Suprapubic skin (tissue), 4 donors: ENCODE measurements around the gene U2AF2. TPM values are rescaled to one million over a fixed set of nuclear protein-coding genes. Genes with fewer than 3 reads are reported as not detected.

ENCODE experiments used
- DNase-seq, 2 donors: peaks; one replicate each; pipeline ENCODE4 v3.0.0-alpha.2; 2019; ENCODE audit warnings: low spot score in 2 of 2
- H3K27ac ChIP-seq: fragments of 200-600 bp; sonication (generic); one replicate; pipeline ENCODE4 v1.5.1; 2019
- H3K27me3 ChIP-seq: fragments of 200-600 bp; sonication (generic); one replicate; pipeline ENCODE4 v1.5.1; 2019
- H3K36me3 ChIP-seq: fragments of 200-600 bp; sonication (generic); one replicate; pipeline ENCODE4 v1.5.1; 2019
- H3K4me1 ChIP-seq: fragments of 200-600 bp; sonication (generic); one replicate; pipeline ENCODE4 v1.5.1; 2019
- H3K4me3 ChIP-seq: fragments of 200-600 bp; sonication (generic); one replicate; pipeline ENCODE4 v1.5.1; 2019; ENCODE audit warnings: mild to moderate bottlenecking
- H3K9me3 ChIP-seq: fragments of 200-600 bp; sonication (generic); one replicate; pipeline ENCODE4 v1.5.1; 2019
- EP300 ChIP-seq: sonication (generic); formaldehyde crosslinking; IDR thresholded peaks from one replicate; pipeline ENCODE4 v1.6.1; 2017; ENCODE audit warnings: antibody characterized with exemption
- POLR2A ChIP-seq, 2 donors: fragments of 450-650 bp; IDR thresholded peaks; one replicate each; pipeline ENCODE4 v1.6.1; 2017; ENCODE audit warnings: antibody characterized with exemption in 2 of 2, mild to moderate bottlenecking in 2 of 2, moderate library complexity in 2 of 2
- POLR2AphosphoS5 ChIP-seq, 3 donors: sonication (generic); formaldehyde crosslinking; IDR thresholded peaks; one replicate each; pipeline ENCODE4 v1.6.1; 2017; ENCODE audit warnings: antibody characterized with exemption in 3 of 3
- WGBS: methylation state at CpG from one replicate; pipeline ENCODE4 v1.1.5; 2018; 5-methylcytosine and 5-hydroxymethylcytosine counted together
- total RNA-seq, 4 donors: library from RNA; depleted of rRNA; stranded (reverse); fragments of >200 nt; gene quantifications; one replicate each; pipeline ENCODE4 v1.1.0, GENCODE V29; 2016
- TF ChIP-seq, protein P1 (sequence below), 2 donors: fragments of 200-600 bp in 1 of 2; fragments of 450-650 bp in 1 of 2; sonication (generic) in 1 of 2; IDR thresholded peaks; one replicate each; pipeline ENCODE4 v1.5.1; 2016 to 2019; ENCODE audit warnings: antibody characterized with exemption in 2 of 2, mild to moderate bottlenecking in 1 of 2, moderate library complexity in 1 of 2

Gene U2AF2
- total RNA-seq = 100 to 1,000 TPM in 1 of 4 donors, 10 to 100 TPM in 3; 82.8 to 128 (median 88.5) TPM

DNA sequence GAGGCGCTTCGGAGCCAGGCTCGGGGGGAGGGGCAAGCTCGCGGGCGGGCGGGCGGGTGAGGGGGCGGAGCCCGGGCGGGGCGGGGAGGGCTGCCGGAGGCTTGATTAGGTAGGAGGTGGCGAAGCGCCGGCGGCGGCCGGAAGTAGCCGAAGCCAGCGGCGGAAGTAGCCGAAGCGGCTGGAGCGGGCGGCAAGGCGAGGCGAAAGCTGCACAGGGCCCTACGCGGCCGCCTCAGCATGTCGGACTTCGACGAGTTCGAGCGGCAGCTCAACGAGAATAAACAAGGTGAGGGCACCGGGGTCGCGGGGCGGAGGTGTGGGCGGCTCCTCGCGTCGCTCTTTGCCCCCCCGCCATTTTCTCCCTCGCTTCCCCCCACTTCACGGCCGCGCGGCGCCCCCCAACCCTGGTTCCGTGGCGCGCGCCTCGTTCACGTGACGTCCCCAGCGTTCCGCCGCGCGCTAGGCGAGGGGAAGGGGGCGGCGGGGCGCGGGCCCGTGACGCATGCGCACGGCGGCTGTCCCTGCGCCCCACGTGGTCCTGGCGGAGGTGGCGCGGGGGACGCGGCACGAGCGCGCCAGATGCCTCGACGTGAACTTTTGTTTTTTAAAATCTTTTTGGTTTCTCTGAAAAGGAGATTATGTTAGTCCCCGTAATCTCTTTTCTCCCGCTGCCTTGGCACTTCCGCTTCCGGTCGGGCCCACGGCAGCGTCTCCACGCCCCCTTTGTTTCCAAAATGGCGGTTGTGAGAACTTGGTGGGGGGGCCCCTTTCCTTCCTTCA, at the start of gene U2AF2:
Gene U2AF2, plus strand, starts transcription at position 168 of the 780 bp plus-strand sequence. Its CDS starts 70 bp downstream, at position 238.
- peak within 1 kb of the TSS; percentile 87 for H3K4me3 ChIP-seq
- WGBS = 1% methylated on average over 55 of the region's 95 CpGs
- peaks cover 11% of the 10 kb centered on the region for H3K36me3 ChIP-seq
- H3K9me3 ChIP-seq = no peaks in the 10 kb centered on the region
- DNase-seq = peak; percentile 97 to 98
- peak; percentile 24 to 64 for TF ChIP-seq POLR2A (IDR thresholded peaks at IDR 0.05)
- peak; percentile 52 to 86 (median 63) for TF ChIP-seq POLR2AphosphoS5 (IDR thresholded peaks at IDR 0.05)
- no peak for TF ChIP-seq EP300
- TF ChIP-seq, protein P1, sequence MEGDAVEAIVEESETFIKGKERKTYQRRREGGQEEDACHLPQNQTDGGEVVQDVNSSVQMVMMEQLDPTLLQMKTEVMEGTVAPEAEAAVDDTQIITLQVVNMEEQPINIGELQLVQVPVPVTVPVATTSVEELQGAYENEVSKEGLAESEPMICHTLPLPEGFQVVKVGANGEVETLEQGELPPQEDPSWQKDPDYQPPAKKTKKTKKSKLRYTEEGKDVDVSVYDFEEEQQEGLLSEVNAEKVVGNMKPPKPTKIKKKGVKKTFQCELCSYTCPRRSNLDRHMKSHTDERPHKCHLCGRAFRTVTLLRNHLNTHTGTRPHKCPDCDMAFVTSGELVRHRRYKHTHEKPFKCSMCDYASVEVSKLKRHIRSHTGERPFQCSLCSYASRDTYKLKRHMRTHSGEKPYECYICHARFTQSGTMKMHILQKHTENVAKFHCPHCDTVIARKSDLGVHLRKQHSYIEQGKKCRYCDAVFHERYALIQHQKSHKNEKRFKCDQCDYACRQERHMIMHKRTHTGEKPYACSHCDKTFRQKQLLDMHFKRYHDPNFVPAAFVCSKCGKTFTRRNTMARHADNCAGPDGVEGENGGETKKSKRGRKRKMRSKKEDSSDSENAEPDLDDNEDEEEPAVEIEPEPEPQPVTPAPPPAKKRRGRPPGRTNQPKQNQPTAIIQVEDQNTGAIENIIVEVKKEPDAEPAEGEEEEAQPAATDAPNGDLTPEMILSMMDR (IDR thresholded peaks at IDR 0.05) = no peak
- H3K27me3 ChIP-seq = no peaks in the 10 kb centered on the region
- H3K4me1 ChIP-seq = peaks cover 54% of the 10 kb centered on the region
- H3K27ac ChIP-seq = peak within 1 kb of the TSS; percentile 99

DNA sequence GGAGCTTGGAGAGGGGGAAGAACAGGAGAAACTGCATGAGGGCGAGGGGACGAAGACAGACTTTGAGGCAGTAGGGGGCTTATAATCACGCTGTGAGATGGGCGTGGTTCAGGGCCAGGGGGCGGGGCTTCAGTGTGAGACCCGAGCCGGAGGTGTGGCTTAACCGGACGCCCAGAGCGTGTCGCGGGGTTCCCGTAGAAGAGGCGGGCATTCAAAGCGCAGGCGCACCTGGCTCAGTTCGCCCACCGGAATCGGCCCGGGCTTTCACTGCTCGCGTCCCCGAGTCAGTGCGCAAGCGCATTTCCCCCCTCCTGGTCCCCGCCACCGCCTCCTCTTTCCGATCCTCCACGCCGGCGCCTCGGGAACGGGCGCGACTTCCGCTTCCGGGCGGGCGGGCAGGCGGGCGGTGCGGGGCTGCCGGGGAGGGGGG, 49.6 kb upstream of the U2AF2 start:
- TF ChIP-seq, protein P1 (IDR thresholded peaks at IDR 0.05) = no peak
- TF ChIP-seq POLR2AphosphoS5 (IDR thresholded peaks at IDR 0.05) = peak in 2 of 3 donors; percentile 20 to 42
- Histone ChIP-seq H3K9me3 (no peaks in the 10 kb centered on the region), H3K27me3 (no peaks in the 10 kb centered on the region), H3K4me1 (peaks cover 47% of the 10 kb centered on the region), H3K36me3 (peaks cover 21% of the 10 kb centered on the region), H3K27ac (peak overlapping the region; percentile 81), H3K4me3 (peak overlapping the region; percentile 69)
- 0% methylated on average over 14 of the region's 43 CpGs for WGBS
- DNase-seq = peak; percentile 96 to 99

DNA sequence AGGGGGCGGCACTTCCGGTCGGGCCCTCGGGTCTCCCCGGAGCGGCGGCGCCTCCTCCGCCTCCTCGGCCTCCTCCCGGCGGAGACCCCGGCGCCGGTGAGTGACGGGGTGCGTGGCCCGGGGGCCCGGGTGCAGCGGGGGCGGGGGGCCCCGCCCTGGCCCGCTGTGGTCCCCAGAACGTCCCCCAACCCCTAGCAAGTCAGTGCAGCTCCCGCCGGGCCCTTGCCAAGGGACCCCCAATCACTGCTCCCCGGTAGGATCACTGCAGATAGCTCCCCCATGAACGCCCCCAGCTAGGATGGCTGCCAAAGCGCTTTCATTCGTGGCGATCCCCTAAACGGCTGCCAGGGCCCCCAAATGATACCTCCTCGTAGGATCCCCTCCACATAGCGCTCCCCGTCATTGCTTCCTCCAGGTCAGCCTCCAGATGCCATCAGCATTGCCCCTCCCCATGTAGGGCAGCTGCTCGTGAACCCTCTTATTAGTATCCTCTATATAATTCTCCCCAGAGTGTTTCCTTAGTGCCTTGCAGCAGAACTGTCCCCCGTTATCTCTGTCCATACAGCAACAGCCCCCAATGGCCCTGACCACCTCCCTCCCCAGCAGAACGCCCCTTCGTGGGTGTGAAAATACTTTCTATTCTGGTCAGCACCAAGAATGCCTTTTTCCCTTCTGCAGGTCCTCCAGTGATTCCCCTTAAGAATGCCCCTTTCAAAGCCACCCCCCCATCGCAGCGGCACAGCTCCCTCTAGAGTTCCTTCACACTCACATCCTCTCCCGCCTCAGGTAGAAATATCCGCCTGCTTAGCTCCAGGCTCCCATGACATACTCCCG, 49.0 kb upstream of the U2AF2 start, which contains the start of gene ZNF865:
Gene ZNF865, plus strand, starts transcription at position 11 of the 834 bp plus-strand sequence. CDS start 7,972 bp downstream, outside the sequence.
- under 1% methylated on average over 19 of the region's 44 CpGs for WGBS
- DNase-seq = peak; percentile 86 to 88

DNA sequence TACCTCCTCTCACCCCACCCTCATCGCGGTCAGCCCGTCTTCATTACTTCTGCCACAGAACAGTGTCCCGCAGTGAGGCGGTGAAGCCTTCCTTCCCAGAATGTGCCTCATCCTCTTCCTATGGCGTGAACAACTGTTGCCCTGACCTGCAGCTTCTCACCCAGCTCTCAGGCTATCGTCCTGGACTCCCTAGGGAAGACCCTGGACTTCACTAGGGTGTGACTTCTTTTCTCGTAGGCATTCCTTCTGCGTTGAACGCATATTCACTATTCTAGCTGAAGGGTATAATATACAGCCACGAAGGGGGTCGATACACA, 48.4 kb upstream of the U2AF2 start:
- DNase-seq = no peak
- Histone ChIP-seq H3K27me3 (no peaks in the 10 kb centered on the region), H3K4me3 (peak overlapping the region; percentile 69), H3K27ac (no peak overlapping the region), H3K36me3 (peaks cover 27% of the 10 kb centered on the region), H3K4me1 (peaks cover 43% of the 10 kb centered on the region), H3K9me3 (no peaks in the 10 kb centered on the region)
- no peak for TF ChIP-seq EP300
- TF ChIP-seq POLR2A (IDR thresholded peaks at IDR 0.05) = no peak
- TF ChIP-seq, protein P1 (IDR thresholded peaks at IDR 0.05) = no peak
- TF ChIP-seq POLR2AphosphoS5 (IDR thresholded peaks at IDR 0.05) = no peak
- WGBS = 12% methylated on average over 12 of the region's 12 CpGs

More for the DNA sequence above, 49.0 kb upstream of the U2AF2 start, which contains the start of gene ZNF865:
- Histone ChIP-seq H3K36me3 (peaks cover 27% of the 10 kb centered on the region), H3K4me1 (peaks cover 43% of the 10 kb centered on the region), H3K27ac (peak within 1 kb of the TSS; percentile 81), H3K4me3 (peak within 1 kb of the TSS; percentile 69), H3K9me3 (no peaks in the 10 kb centered on the region), H3K27me3 (no peaks in the 10 kb centered on the region)
- TF ChIP-seq, protein P1 (IDR thresholded peaks at IDR 0.05) = peak; percentile 20 to 65
- TF ChIP-seq POLR2A (IDR thresholded peaks at IDR 0.05) = no peak

DNA sequence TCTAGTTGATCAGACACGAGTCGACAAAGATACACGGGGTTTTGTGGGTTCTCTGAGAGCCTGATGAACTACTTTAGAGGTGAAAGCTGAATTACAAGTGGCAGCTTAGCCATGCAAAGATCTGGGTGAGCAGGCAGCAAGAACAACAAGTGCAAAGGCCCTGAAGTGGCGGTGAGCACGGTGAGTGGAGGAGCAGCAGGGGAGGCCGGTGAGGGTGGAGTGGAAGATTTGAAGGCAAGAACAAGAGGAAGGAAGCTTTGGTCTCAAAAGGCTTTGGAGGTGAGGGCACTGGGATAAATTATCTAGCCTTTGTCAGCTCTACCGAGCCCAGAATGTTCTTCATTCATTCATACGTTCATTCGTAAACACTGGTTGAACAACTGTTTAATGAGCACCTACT, 48.0 kb upstream of the U2AF2 start:
- DNase-seq = no peak
- Histone ChIP-seq H3K27me3 (no peaks in the 10 kb centered on the region), H3K4me3 (no peak overlapping the region), H3K4me1 (peaks cover 44% of the 10 kb centered on the region), H3K36me3 (peaks cover 27% of the 10 kb centered on the region), H3K27ac (no peak overlapping the region), H3K9me3 (no peaks in the 10 kb centered on the region)
- 66% methylated on average over 9 of the region's 9 CpGs for WGBS
- TF ChIP-seq EP300 (no peak), POLR2AphosphoS5 (IDR thresholded peaks at IDR 0.05) (no peak), POLR2A (IDR thresholded peaks at IDR 0.05) (no peak)
- TF ChIP-seq, protein P1 (IDR thresholded peaks at IDR 0.05) = no peak
